ENCODE measurements around the gene RPTOR.
"Not testable (repeated sequence)": the region's sequence is repeated elsewhere in the genome, so short reads cannot be mapped to it uniquely, and the experiment has no call there.

RPTOR gene

GRCh38 chr17:80516171-80516932 is 28.3 kb upstream of the RPTOR start:
- no peak for DNase-seq

DNA sequence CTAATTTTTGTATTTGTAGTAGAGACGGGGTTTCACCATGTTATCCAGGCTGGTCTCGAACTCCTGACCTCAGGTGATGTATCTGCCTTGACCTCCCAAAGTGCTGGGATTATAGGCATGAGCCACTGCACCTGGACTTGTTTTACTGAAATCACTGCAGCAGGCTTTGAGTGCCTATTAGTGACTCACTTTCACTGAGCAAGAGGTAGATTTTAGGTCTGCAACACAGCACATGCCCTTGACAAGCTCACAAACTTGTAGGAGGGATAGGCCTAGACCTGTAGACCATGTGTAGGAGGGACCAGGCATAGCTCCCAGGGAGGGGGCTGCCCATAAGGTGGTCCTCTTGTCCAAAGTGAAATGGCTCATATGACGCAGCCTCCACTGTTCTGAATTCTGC is 27.0 kb upstream of the RPTOR start:
- no peak for DNase-seq

GRCh38 chr17:80518392-80518791 is 26.2 kb upstream of the RPTOR start:
- no peak for DNase-seq

- no peak for DNase-seq
Observed at GRCh38 chr17:80519091-80519781, 25.4 kb upstream of the RPTOR start.

DNA sequence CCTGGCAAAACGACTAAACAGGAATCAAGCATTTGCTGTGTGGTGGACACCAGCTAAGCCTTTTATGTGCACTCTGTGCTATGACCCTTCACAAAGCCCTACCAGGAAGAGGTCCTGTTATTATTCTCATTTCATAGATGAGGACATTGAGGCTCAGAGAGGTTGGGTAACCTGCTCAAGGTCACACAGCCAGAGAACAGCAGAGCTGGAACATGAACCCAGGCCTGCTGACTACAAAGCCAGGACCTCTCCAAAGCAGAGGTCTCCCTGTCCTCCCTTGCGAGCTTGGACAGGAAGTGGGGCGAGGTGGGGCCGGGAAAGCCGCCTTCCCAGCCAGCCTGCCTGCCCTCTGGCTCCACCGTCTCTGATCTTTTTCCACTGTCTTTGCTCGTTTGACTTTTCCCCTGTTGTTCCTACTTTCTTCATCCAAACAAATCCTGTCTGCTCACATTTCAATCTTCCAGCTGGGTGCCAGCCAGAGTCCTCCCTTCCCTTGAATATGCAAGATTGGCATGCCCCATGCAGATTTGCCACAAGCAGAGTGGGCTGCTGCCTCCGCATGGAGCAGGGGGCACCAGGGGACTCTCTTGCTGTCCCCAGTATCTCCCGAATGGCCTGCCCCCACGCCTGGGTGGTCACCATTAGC is 23.7 kb upstream of the RPTOR start:
- no peak for DNase-seq

GRCh38 chr17:80523054-80523744 is 21.4 kb upstream of the RPTOR start:
- DNase-seq = no peak

GRCh38 chr17:80523956-80524712 is 20.5 kb upstream of the RPTOR start:
- DNase-seq = no peak

DNA sequence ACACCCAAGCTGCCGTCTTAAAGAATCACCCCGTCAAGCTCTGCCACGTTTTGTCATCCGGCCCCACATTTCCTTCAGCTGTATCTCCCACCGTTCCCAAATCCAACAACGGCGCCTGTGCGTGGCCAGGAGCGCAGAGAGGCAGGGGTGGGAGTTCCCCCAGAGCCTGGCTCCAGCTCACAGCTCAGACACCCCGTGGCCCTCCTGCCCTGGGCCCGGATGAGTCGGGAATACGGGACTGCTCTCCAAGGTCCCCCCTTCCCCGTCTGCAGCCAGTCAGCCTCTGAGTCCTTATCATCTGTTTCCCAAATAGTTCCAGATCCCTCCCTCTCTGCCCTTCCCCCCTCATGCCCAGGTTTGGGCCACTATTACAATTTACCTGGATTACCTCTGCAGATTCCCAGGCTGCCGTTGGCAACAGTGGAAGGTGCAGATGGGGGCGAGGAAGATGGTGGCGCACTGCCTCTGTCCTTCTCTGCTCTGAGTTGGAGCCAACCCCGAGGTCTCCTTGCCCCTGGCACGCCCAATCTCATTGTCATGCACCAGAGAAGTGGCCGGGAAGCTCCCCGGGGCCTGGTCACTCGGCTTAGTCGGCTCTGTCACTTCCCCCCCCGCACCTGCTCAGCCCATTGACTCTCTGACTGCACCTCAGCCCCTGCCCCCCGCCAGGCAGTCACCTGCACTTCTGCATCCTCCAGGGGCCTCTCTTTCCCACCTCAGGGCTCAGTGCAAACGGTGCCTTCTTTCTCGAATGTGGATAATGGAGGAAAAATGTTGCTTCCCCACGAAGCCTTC is 18.3 kb upstream of the RPTOR start:
- DNase-seq = no peak

DNA sequence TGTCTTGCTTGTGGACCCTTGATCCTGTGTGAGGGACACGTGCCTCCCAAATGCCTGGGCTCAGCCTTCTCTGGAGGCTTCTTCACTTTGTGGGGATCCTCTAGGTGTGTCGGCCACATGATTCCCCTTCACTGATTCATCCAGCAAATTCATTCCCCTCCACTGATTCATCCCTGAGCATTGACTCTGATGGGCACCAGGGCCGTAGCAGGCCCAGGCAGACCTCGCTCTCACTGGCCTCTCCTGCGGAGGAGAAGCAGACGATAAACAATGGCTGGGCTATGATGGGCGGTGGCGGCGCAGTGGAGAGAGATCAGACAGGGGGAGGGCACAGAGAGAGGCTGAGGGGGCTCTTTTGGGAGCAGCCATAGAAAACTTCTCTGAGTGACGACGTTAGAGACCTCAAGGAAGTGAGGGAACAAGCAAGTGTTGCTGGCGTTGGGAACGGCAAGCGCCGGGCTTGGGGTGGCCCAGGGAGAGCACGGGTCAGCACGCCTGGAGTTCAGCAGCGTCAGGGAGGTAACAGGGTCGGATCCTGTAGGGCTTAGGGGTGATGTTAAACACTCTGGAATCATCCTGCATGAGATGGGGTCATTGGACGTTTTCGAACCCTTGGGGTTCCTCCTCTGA is 17.5 kb upstream of the RPTOR start:
- DNase-seq = no peak

DNA sequence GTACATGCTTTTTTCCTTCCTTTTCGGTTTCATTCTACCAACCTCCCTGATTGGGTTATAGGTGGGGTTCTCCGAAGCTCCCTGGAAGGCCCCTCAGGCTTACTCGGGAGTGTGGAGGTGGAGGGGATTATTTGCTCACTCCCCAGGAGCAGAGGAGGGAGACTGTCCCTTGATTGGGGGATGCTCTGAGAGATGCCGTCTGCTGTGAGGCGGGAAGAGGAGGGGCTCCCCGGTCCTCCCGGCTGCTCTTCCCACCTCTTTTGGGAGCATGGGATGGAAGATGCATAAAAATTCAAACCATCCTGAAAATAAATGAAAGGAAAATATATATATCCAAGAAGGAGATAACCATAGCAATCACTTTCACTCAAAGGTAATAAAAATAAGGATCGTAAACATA is 16.1 kb upstream of the RPTOR start:
- no peak for DNase-seq

- DNase-seq = no peak
Observed at GRCh38 chr17:80529104-80529903, 15.3 kb upstream of the RPTOR start.

- DNase-seq = no peak
Observed at GRCh38 chr17:80529904-80530292, 14.7 kb upstream of the RPTOR start.

GRCh38 chr17:80531400-80531799 is 13.2 kb upstream of the RPTOR start:
- DNase-seq = no peak

GRCh38 chr17:80537386-80537785 is 7.3 kb upstream of the RPTOR start:
- not testable (repeated sequence) for DNase-seq

DNA sequence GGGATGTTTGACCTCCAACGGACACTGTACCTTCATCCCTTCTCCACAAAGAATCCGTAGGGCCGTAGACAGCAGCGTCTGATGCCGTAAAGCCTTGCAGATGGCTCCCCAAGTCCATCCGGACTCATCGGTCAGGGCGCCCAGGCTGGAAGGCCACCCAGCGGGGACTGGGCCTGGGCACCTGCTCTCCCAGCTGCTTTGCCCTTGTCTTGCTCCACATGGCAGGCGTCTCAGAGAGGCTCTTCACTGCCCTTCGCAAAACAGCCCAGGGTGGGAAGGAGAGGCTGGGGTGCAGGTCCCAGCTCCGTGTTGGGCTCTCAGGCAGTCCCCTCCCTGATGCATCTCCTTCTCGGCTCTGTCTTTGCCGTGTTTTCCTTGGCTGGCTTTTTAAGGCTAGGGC is 6.2 kb upstream of the RPTOR start:
- no peak for DNase-seq

DNA sequence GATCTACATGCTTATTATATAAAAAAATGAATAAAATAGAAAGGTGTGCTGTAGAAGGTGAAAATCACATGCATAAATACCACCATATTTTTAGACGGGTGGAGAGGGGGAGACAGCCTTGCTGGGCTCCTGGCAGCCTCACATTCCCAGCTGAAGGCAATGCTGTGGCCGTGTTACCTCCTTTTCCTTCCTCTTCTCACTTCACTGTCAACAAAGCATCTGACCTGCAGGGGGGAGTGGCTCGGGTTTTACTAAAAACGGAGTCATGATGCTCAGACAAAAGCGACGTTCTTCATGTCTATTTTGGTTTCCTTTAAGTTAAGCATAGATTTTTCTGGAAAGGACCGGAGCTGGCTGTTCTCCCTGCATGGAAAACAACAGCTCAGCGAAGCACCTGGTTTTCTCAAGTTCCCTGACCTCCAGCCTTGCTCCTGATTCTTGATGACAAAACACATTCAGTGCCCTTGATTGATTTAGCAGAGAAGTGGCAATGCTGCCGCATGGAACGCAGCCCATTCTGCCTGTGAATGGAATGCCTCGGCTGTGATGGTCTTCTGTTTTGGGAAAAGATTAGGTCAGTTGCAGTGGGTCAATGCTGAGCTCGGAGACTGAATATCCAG is 5.5 kb upstream of the RPTOR start:
- no peak for DNase-seq

DNA sequence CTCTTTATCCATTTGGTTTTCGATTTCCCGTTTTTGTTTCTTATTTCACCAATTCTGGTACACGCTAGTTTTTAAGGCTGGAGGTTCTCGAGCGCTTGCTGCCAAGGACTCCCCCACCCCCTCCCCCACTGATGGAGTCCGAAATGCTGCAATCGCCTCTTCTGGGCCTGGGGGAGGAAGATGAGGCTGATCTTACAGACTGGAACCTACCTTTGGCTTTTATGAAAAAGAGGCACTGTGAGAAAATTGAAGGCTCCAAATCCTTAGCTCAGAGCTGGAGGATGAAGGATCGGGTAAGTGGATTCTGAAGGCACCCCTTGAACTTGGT is 825 bp downstream of the RPTOR start:
- no peak for DNase-seq

DNA sequence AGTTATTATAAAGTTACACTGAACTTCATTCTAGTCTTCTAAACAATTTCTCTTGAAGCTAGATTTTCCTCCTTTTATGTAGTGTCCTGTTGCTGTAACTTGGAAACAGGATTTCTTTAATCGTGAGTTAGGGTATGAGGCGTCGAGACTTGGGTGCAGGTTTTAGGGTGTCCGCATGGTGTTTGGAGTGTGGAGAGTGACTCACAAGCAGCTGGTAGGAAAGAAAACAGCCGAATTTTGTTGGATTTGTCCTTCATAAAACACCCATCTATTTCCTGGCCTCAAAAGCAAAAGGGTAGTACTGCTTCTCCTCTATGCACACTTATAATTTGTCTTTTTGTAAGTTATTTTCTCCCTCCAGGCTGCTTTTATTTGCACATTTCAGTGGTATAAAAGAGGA is 1.6 kb downstream of the RPTOR start:
- DNase-seq = no peak

GRCh38 chr17:80552523-80552922 is 7.9 kb downstream of the RPTOR start:
- no peak for DNase-seq

DNA sequence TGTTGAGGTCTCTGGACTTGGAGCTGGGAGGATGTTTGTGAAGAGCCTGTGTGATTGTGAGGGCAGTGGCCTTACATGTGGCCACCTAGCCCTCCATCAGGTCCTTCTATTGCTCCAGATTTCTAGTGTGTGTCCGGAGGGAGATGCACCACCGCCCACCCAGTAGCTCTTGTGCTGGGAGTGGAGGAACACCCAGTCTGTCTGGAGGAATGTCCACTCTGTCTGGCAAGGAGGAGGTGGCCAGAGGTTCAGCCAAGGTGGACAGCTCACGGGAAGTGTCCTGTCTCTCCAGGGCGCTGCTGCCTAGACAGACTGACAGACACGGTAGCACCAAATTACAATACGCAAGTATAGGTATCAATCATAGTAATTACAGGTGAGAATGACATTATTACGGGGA is 10.6 kb downstream of the RPTOR start:
- DNase-seq = no peak
